Measurements from ENCODE around the gene PSMC3IP.

- no peak for TF ChIP-seq EZH2 (IDR thresholded peaks at IDR 0.05; ENCODE audit: borderline replicate concordance)
- TF ChIP-seq CTCF (IDR thresholded peaks at IDR 0.05; ENCODE audit: poor library complexity), result no peak
- no peak for TF ChIP-seq EZH2phosphoT487 (IDR thresholded peaks at IDR 0.05; ENCODE audit: low read depth, severe bottlenecking, unreplicated experiment)
Measured at GRCh38 chr17:42590886-42591285, 13.4 kb upstream of the PSMC3IP start.

Data from hepatocyte (in vitro differentiated cells).